NCI-H345 (cell line): ENCODE results near the gene HSD17B14.
A peak's percentile ranks its signal among the peaks of the same experiment; 100 is the strongest.
"Not testable (repeated sequence)": the region's sequence is repeated elsewhere in the genome, so short reads cannot be mapped to it uniquely, and the experiment has no call there.

ENCODE experiments used
- DNase-seq: peaks from one replicate; lab custom pipeline; 2025; lab: John Stamatoyannopoulos, UW

The HSD17B14 gene

DNA sequence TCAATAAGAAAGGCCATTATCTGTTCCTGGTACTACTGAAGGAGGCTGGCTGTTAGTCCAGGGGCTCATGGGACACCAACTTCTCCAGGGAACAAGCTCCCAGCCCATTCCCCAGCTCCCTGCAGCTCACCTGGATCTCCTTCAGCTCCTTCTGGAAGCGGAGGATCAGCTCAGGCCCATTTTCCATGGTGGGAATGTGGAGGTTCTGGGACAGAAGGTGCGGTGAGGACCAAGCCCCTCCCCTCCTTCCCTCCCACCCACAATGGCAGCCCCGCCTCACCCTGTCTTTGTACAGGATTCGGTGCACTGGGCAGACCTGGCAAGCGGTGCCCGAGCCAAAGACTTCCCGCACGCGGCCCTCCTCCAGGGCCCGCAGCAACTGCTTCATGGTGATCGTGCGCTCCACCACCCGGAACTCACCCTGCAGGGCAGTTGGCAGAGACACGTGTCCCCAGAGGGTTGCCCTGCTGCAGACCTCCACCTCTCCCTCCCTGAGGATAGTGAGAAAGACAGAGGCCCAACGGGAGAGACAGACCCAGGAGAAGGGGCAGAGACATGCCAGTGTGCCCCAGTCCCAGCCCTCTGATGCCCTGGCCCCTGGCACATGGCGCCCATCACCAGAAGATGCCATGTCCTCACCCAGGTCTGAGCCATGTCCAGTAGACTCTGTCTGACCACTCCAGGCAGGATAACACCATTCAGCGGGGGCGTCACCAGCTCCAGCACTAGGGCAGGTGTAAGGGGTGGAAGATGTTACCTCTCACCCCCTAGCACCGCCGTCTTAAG lies 39.8 kb downstream of the HSD17B14 start:
- no peak for DNase-seq

DNA sequence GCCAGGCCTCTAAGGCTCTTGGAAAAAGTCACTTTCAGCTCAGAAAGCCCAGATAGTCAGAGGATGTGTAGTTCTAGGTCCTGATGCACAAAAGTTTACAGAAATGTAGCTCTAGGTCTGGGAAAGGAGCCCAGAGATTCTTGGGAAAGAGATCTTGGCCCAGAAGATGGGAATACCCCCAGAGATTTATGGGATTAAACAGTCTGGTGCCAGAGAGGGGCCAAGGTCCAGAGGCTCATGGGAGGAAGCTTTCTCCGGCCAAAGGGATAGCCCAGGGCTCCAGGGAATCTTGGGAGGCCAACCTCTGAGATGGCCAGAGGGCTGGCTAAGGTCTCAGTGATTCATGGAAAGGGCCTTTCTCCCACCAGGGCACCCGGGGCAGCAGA lies 40.6 kb downstream of the HSD17B14 start:
- DNase-seq = no peak

DNA sequence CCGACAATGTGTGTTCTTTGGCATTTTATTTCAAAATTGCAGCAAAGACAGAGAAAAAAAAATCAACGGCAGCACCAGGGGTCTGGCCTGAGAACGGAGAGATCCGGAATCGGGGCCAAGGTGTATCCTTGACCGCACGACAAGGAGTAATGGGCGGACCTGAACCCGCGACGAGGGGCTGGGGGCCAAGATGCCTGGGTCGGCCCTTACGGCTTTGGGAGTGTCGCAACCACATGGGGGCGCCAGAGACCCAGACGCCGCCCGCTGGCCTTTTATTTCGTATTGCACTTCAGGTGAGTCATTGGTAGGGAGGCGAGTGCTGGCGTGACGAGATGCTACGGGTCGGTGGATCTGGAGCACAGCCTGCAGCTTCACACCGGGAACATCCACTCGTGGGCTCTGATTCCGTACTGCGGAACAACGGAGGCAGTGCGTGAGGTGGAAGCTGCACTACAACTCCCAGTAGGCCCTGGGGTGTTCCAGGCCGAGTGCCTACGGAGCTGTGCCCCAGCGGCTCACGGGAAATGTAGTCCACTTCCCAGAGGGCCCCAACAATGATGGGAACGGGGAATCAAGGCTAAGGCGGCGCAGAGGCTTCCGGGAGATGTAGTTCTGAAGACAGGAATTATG lies 41.1 kb downstream of the HSD17B14 start:
- DNase-seq = peak; percentile 74

DNA sequence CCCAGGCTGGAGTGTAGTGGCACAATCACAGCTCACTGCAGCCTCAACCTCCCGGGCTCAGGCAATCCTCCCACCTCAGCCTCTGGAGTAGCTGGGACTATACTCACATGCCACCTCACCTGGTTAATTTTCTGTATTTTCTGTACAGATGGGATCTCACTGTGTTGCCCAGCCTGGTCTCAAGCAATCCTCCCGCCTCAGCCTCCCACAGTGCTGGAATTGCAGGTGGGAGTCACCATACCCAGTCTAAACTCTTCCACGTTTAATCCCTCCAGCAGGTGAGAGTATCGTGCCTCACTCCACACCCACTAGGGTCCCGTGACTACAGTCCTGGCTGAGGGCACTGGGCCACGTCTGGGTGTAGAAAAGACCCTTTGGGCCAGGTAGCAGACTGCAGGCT lies 42.0 kb downstream of the HSD17B14 start:
- no peak for DNase-seq

DNA sequence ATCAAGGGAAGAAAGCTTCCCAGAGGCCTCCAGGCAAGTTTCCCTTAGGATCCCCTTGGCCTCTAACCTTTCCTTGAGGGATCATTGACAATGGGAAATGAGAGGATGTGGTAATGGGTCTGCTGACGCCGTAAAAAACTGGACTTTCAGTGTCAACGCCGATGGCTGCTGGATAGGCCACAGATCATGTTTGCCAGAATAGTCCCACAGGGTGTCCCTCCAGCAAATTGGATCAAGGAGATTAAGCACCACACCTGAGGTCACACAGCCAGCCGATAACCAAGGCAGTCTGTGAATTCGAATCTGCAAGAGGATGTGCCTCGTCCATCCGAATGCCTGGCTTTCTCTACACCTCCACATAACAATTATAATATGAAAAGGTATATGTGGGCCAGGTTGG lies 43.0 kb downstream of the HSD17B14 start:
- no peak for DNase-seq

DNA sequence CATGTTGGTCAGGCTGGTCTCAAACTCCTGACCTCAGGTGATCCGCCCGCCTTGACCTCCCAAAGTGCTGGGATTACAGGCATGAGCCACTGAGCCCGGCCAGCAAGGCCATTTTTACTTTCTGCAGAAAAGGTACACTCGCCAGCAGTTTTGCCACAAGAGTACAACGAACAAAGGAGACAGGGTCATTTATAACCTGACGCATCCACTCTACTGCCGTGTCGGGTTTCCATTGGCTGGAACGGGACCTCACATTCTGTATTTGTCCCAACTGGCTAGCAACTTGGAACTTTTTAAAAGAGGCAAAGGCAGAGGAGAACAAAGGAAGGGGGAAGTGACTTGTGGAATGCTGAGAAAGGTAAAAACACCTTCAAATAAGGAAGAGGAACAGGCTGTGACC lies 49.0 kb downstream of the HSD17B14 start:
- not testable (repeated sequence) for DNase-seq

DNA sequence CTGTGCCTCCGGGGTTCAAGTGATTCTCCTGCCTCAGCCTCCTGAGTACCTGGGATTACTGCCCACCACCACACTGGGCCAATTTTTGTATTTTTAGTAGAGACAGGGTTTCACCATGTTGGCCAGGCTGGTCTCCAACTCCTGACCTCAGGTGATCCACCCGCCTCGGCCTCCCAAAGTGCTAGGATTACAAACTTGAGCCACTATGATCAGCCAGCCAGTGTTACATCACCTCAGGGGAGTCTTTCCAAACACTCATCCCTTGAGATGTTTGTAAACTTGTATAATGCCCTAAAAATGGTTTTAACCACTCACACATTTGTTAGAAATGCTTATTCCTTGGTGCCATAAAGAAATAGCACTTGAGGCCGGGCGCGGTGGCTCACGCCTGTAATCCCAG lies 49.9 kb downstream of the HSD17B14 start:
- DNase-seq = not testable (repeated sequence)

DNA sequence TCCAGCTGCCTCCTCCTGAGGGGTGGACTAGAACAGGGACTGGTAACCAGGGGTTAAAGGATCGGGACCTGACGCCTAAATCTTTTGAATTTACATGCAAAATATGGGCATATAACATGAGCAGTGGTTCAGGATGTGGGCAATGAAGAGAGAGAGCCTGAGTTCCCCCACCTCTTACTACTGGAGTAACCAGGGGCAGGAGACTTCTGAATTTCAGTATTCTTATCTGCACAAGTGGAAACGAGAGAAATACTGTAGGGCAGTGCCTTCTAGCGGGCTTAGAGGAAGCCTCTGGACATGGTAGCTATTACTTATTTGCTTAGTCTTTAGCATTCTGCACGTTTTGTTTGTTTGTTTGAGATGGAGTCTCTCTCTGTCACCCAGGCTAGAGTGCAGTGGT lies 51.8 kb downstream of the HSD17B14 start:
- DNase-seq = no peak

DNA sequence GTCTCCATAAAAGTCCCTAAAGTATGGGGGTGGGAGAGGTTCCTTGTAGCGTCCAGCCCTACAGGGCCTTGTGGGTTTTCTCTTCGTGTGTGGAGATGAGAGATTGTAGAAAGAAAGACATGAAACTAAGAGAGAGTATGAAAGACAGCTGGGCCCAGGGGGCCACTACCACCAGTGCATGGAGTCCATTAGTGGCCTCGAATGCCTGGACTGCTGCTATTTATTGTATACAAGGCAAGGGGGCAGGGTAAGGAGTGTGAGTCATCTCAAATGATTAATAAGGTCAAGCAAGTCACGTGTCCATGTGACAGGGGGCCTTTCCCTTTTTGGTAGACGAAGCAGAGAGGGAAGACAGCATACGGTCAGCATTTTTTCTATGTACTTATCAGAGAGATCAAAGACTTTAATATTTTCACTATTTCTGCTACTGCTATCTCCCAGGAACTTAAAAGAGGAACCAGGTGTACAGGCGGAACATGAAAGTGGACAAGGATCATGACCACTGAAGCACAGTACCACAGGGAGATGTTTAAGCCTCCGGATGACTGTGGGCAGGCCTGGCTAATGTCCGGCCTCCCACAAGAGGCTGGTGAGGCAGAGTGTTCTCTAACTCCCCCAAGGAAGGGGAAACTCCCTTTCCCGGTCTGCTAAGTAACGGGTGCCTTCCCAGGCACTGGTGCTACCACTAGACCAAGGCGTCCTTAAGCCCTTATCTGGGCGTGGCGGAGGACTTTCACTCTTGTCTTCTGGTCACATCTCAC lies 55.5 kb downstream of the HSD17B14 start:
- DNase-seq = no peak

DNA sequence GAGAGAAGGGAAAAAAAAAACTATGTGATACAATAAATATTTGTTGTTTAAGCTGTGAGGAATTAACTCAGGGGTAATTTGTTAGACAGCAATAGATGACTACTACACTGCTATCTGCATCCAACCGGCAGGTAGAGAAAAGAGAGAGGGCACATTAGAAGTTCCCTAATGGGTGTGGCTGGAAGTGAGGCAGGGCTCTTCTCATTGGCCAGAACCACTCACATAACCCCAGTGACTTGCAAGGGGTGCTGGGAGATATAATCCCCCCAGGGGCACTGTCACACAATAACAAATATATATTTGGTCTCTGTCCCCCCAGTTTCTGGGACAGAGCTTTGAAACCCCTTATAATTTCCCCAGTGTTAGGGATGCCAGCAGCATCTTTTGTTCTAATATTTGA lies 56.7 kb downstream of the HSD17B14 start:
- DNase-seq = no peak

DNA sequence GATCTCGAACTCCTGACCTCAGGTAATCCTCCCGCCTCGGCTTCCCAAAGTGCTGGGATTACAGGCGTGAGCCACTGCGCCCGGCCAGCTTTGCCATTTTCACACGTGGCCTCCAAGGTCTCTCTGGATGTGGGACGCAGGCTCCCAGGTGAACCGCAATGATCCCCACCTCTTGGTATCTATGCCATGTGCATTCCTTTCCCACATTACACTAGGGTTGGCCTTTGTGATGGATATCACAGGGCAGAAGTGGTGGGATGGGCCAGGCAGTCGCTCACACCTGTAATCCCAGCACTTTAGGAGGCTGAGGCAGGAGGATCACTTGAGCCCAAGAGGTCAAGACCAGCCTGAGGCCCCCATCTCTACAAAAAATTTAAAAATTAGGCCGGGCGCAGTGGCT lies 58.6 kb downstream of the HSD17B14 start:
- DNase-seq = no peak

DNA sequence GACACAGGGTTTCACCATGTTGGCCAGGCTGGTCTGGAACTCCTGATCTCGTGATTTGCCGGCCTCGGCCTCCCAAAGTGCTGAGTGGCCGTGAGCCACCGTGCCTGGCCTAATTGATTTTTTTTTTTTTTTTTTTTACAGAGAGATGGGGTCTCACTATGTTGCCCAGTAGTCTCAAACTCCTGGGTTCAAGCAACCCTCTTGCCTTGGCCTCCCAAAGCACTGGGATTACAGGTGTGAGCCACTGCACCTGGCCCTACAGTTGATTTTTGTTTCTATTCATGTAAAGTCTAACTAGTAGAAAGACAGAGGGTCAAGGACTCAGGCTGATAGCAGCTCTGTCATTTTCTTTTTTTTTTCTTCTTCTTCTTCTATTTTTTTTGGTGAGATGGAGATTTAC lies 59.2 kb downstream of the HSD17B14 start:
- no peak for DNase-seq

DNA sequence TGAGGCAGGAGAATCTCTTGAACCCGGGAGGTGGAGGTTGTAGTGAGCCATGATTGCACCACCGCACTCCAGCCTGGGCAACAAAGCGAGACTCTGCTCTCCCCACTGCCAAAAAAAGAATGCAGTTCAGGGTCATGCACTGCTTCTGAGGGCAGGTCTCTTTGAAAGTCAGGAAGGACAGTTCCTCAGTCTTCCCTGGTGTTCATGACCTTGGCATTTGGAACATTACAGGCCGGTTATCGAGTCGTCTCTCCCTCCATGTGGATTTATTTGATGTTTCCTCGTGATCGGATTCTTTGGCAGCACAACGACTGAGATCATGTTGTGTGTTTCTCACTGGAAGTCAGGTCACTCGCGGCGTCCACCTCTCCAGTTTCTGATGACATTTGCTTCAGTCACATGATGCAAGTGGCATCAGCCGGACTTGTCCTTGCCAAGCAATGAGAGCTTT lies 63.8 kb downstream of the HSD17B14 start:
- DNase-seq = no peak

DNA sequence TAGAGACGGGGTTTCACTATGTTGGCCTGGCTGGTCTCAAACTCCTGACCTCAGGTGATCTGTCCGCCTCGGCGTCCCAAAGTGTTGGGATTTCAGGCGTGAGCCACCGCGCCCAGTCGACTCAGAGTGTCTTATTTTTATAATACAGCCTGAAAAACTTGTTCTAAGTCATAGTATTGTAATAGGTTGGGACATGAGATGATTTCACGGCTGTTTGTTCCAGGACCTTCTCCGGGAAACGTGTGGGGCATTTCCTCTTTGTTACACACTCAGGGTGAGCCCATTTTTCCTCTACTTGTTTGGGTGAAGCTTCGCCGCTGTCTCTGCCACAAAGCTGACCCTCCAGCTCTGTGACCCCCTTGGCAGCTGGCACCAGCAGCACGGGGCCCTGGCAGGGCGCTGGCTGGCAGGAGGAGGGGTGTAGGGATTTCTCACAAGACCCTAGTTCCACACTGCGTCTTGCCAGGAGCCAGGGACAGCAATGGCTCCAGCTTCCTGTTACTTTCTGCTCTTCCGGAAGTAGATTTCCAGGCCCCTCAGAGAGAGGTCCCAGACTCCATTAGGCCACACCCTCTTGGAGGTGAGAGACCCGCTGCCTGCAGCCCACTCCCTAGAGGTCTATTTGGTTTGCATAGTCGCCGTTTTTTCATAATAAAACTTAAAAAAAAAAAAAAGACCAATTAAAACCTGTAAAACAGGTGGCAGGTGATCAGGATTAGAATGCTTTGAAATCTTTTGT lies 65.4 kb downstream of the HSD17B14 start:
- no peak for DNase-seq

DNA sequence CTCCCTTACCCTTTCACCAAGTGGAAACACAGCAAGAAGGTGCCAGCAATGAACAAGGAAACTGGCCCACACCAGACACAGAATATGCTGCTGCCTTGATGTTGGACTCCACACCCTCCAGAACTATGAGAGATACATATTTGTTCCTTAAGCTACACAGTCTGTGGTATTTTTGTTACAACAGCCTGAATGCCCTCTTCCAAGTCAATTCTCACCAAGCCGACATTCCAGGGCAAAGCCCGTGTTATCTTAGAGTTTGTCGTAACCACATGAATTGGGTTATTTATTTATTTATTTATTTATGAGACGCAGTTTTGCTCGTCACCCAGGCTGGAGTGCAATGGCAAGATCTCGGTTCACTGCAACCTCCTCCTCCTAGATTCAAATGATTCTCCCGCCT lies 66.0 kb downstream of the HSD17B14 start:
- no peak for DNase-seq

DNA sequence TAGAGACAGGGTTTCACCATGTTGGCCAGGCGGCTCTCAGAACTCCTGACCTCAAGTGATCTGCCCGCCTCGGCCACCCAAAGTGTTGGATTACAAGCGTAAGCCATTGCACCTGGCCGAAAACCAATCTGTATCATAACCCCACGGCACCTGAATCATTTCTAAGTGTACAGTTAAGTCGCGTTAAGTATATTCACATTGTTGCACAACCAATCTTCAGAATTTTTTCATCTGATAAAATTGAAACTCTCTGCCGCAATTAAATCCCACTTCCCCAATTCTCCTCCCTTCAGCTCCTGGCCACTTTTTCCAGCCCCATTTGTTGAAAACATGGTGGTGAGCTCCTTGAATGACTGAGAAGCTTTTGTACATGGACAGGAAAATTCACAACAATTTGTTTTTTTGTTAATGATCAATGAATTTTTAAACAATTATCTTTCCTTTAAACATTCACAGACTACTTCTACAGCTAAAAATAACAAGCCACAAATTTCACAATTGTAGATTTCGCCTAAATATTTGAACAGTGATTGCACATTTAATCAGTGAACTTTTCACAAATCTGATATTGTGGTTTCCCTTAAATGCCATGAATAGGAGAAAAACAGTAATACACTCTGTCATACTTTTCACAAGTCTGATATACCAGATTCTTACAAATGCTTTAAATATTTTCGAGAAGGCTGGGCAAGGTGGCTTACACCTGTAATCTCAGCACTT lies 67.1 kb downstream of the HSD17B14 start:
- DNase-seq = no peak

DNA sequence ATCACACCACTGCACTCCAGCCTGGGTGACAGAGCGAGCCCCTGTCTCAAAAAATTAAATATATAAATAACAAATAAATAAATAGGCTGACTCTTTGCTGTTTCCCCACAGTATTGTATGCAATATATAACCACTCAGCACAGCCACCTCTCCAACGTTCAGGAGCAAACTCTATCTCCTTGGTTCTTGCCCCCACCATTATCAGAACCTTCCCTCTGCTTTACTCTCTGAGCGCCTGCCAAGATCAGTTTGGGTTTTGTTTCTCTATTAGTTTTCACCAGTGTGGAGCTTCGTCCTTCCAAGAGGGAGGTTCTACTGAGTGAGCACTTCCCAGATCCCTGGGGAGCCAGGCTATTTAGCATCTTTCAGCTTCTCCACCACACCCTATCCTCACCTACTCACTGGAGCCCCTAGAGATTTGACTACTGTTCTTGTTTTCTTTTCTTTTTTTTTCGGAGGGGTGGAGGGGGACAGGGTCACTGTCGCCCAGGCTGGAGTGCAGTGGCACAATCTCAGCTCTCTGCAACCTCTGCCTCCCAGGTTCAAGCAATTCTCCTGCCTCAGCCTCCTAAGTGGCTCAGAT lies 68.0 kb downstream of the HSD17B14 start:
- DNase-seq = not testable (repeated sequence)

DNA sequence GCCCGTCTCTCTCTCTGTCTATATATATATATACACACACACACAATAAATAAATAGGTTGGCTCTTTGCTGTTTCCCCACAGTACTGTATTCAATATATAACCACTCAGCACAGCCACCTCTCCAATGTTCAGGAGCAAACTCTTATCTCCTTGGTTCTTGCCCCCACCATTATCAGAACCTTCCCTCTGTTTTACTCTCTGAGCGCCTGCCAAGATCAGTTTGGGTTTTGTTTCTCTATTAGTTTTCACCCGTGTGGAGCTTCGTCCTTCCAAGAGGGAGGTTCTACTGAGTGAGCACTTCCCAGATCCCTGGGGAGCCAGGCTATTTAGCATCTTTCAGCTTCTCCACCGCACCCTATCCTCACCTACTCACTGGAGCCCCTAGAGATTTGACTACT lies 70.5 kb downstream of the HSD17B14 start:
- not testable (repeated sequence) for DNase-seq
